Adrenal gland (tissue), 12 donors: ENCODE data around the gene SCUBE1. TPM values are rescaled to one million over a fixed set of nuclear protein-coding genes. Genes with fewer than 3 reads are reported as not detected.

ENCODE experiments used
- DNase-seq, 7 donors: peaks; one replicate each; pipeline ENCODE4 v3.0.0-alpha.2; 2019 to 2020
- H3K27ac ChIP-seq, 5 donors: fragments of 200-600 bp; sonication (generic) in 4 of 5; 1 replicate in 3 of 5; 2 replicates in 2 of 5; pipeline versions ENCODE4 v1.5.1 to v1.8.0; 2016 to 2020; ENCODE audit warnings: mild to moderate bottlenecking in 1 of 5
- H3K27me3 ChIP-seq: fragments of 200-600 bp; 2 replicates; pipeline ENCODE4 v1.8.0; 2021
- H3K36me3 ChIP-seq, 2 donors: fragments of 200-600 bp; replicated peaks in 1 of 2; 1 replicate in 1 of 2; 2 replicates in 1 of 2; pipeline versions ENCODE4 v1.5.1 to v1.8.0; 2018 to 2022
- H3K4me1 ChIP-seq, 2 donors: fragments of 200-600 bp; replicated peaks in 1 of 2; 1 replicate in 1 of 2; 2 replicates in 1 of 2; pipeline versions ENCODE4 v1.5.1 to v1.8.0; 2018 to 2021
- H3K4me3 ChIP-seq, 4 donors: fragments of 200-600 bp; sonication (generic) in 3 of 4; one replicate each; pipeline ENCODE4 v1.5.1; 2016 to 2018
- H3K9me3 ChIP-seq, 3 donors: fragments of 200-600 bp; sonication (generic) in 1 of 3; replicated peaks in 1 of 3; 1 replicate in 2 of 3; 2 replicates in 1 of 3; pipeline versions ENCODE4 v1.5.1 to v1.8.0; 2016 to 2021
- CTCF ChIP-seq, 6 experiments: fragments of 450-650 bp in 4 of 6; fragments of 200-600 bp in 2 of 6; sonication (generic) in 1 of 6; IDR thresholded peaks; 1 replicate in 5 of 6; 2 replicates in 1 of 6; pipeline versions ENCODE4 v1.5.1 to v1.8.0; 2016 to 2021; ENCODE audit warnings: antibody characterized with exemption in 6 of 6, mild to moderate bottlenecking in 2 of 6, moderate library complexity in 1 of 6
- POLR2A ChIP-seq, 2 donors: fragments of 450-650 bp; IDR thresholded peaks; one replicate each; pipeline ENCODE4 v1.6.1; 2017; ENCODE audit warnings: antibody characterized with exemption in 2 of 2, mild to moderate bottlenecking in 2 of 2, moderate library complexity in 1 of 2
- WGBS, 4 donors: extraction: QIAGEN DNeasy Blood & Tissue Kit in 2 of 4; methylation state at CpG; one replicate each; pipeline versions ENCODE4 v1.1.5 to v1.1.7; 2013 to 2017; 5-methylcytosine and 5-hydroxymethylcytosine counted together
- intact Hi-C, 2 donors: fragments of 100-400 bp; cut with DNase I; formaldehyde crosslinking; loops; one replicate each; pipeline versions ENCODE4 v1.14.1 to v1.15.0; 2022 to 2023
- polyA plus RNA-seq, 3 donors: library from polyadenylated mRNA; stranded (reverse); fragments of 200-250 nt in 2 of 3; fragments of 350-450 nt in 1 of 3; fragmentation: Illumina TruSeq in 1 of 3; extraction: RNeasy Lipid Tissue Mini Kit (QIAGEN cat#74804) in 1 of 3; gene quantifications; one replicate each; pipeline ENCODE4 v1.2.3, GENCODE V29; 2013 to 2014
- total RNA-seq, 9 donors: library from RNA; depleted of rRNA in 4 of 9; stranded (reverse); fragments of >200 nt in 4 of 9; fragments of 120-200 nt in 1 of 9; fragmentation: NEBNext Ultra II Directional in 1 of 9; extraction: Animal tissue kit (Norgen Biotek cat#: 25700) in 1 of 9; gene quantifications; one replicate each; pipeline versions ENCODE4 v1.1.0 to v1.2.4, GENCODE V29; 2013 to 2023
- donor health status: healthy with polysubstance abuse.
- donor health status: Bipolar disorder and iron deficiency.
- donor health status: DM: yes; HTN: yes; CAD: no.
- donor health status: DM: no; HTN: no; CAD: no.
- donor health status: DM: no; HTN: no; CAD: no.
- donor health status: DM: yes; HTN: yes; CAD: no.

Gene SCUBE1
- total and polyA plus RNA-seq, 12 donors, result 1.4 to 34.0 (median 8.8) TPM

DNA sequence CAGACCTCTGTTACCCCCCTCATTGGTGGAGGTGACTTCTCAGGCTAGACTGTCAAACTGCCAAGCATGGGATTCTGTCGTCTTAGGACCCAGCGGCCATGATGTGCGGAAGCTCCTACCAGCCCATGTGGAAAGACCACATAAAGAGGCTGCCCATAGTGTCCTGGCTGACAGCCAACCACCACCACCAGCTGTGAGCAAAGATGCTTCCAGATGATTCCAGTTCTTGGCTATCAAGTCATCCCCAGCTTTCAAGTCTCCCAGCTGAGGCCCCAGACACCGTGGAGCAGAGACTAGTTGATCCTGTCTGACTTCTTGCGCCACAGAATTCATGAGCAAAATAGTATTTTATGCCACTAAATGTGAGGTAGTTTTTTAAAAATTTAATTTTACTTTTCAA, 32.9 kb downstream of the SCUBE1 start:
- no peak overlapping the region for H3K27ac ChIP-seq
- H3K9me3 ChIP-seq, result no peaks in the 10 kb centered on the region
- no peak for DNase-seq
- TF ChIP-seq CTCF (IDR thresholded peaks at IDR 0.05), result no peak
- TF ChIP-seq POLR2A (IDR thresholded peaks at IDR 0.05), result no peak
- no peak overlapping the region for H3K4me3 ChIP-seq
- H3K27me3 ChIP-seq, result no peaks in the 10 kb centered on the region
- WGBS, 4 donors, result 92 to 94% (median 94%) methylated on average over 5 of the region's 5 CpGs
- intact Hi-C loops, result no loop called here
- H3K36me3 ChIP-seq, result no peaks in the 10 kb centered on the region
- H3K4me1 ChIP-seq, result peaks cover 0 to 10% of the 10 kb centered on the region in 2 donors

DNA sequence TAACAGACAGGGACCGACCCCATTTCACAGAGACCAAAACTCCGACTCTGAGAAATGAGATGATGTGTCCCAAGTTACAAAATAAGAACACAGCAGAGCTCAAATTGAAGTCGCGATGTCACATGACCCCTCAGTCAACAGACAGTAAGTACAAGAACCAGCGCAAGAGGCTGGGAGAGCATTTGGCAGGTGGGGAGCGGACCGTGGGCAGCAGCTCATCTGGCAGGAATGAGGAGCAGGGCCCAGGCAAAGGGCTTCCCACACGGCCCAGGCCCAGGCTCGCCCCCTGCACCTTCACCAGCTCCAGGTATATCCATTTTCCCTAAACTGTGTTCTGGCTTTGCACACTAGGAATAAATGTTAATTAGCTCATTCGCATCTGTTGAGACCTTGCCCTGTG, 34.3 kb downstream of the SCUBE1 start:
- peaks cover 0 to 8% of the 10 kb centered on the region in 2 donors for H3K4me1 ChIP-seq
- no peak for DNase-seq

GRCh38 chr22:43308060-43308830, 34.9 kb downstream of the SCUBE1 start:
- no peak for DNase-seq
- Histone ChIP-seq H3K36me3 (no peaks in the 10 kb centered on the region), H3K27me3 (no peaks in the 10 kb centered on the region), H3K9me3 (no peaks in the 10 kb centered on the region), H3K4me3 (no peak overlapping the region), H3K4me1 (peaks cover 0 to 3% of the 10 kb centered on the region in 2 donors), H3K27ac (no peak overlapping the region)
- WGBS, 4 donors, result 68 to 73% (median 71%) methylated on average over 21 of the region's 21 CpGs
- intact Hi-C loops, result no loop called here
- TF ChIP-seq POLR2A (IDR thresholded peaks at IDR 0.05), result no peak
- no peak for TF ChIP-seq CTCF (IDR thresholded peaks at IDR 0.05)

More for the DNA sequence above, 34.3 kb downstream of the SCUBE1 start:
- intact Hi-C loops, result no loop called here
- Histone ChIP-seq H3K27ac (no peak overlapping the region), H3K27me3 (no peaks in the 10 kb centered on the region), H3K36me3 (no peaks in the 10 kb centered on the region), H3K4me3 (no peak overlapping the region), H3K9me3 (no peaks in the 10 kb centered on the region)
- 87 to 94% (median 88%) methylated on average over 10 of the region's 10 CpGs for WGBS, 4 donors
- TF ChIP-seq POLR2A (IDR thresholded peaks at IDR 0.05) (no peak), CTCF (IDR thresholded peaks at IDR 0.05) (no peak)

- no peak for DNase-seq
- no peak for TF ChIP-seq POLR2A (IDR thresholded peaks at IDR 0.05)
- no peak for TF ChIP-seq CTCF (IDR thresholded peaks at IDR 0.05)
- Histone ChIP-seq H3K9me3 (no peaks in the 10 kb centered on the region), H3K27me3 (no peaks in the 10 kb centered on the region), H3K4me1 (peaks cover 0 to 7% of the 10 kb centered on the region in 2 donors), H3K27ac (no peak overlapping the region), H3K4me3 (no peak overlapping the region), H3K36me3 (no peaks in the 10 kb centered on the region)
- WGBS, 4 donors, result 66 to 85% (median 71%) methylated on average over 4 to 8 of the region's 8 CpGs
- intact Hi-C loops, result no loop called here
Observed at GRCh38 chr22:43305806-43306205, 37.4 kb downstream of the SCUBE1 start.
